Duodenal mucosa (tissue), 2 donors: ENCODE results near the gene COMP.
"Not testable (repeated sequence)": the region's sequence is repeated elsewhere in the genome, so short reads cannot be mapped to it uniquely, and the experiment has no call there.

ENCODE experiments used
- H3K27ac ChIP-seq: one replicate; pipeline ENCODE4 v1.7.0; 2013; ENCODE audit warnings: low read depth, low read length
- H3K27me3 ChIP-seq, 2 donors: one replicate each; pipeline ENCODE4 v1.7.0; 2013; ENCODE audit warnings: low read length in 2 of 2, control low read depth in 1 of 2; ENCODE audit not compliant: insufficient read depth in 2 of 2, control insufficient read depth in 1 of 2
- H3K36me3 ChIP-seq, 2 donors: one replicate each; pipeline ENCODE4 v1.7.0; 2013; ENCODE audit warnings: low read length in 2 of 2, control low read depth in 1 of 2; ENCODE audit not compliant: insufficient read depth in 2 of 2, control insufficient read depth in 1 of 2
- H3K4me1 ChIP-seq, 2 donors: one replicate each; pipeline ENCODE4 v1.7.0; 2013; ENCODE audit warnings: low read length in 2 of 2, control low read depth in 1 of 2; ENCODE audit not compliant: insufficient read depth in 2 of 2, control insufficient read depth in 1 of 2
- H3K4me3 ChIP-seq, 2 donors: one replicate each; pipeline ENCODE4 v1.7.0; 2013; ENCODE audit warnings: low read length in 2 of 2, low read depth in 1 of 2
- H3K9ac ChIP-seq, 2 donors: one replicate each; pipeline ENCODE4 v1.7.0; 2013; ENCODE audit warnings: low read length in 2 of 2, low read depth in 1 of 2
- H3K9me3 ChIP-seq, 2 donors: one replicate each; pipeline ENCODE4 v1.7.0; 2013; ENCODE audit warnings: low read length in 2 of 2, control low read depth in 1 of 2; ENCODE audit not compliant: control insufficient read depth in 1 of 2

The COMP gene

GRCh38 chr19:18737337-18737953 lies 53.7 kb downstream of the COMP start:
- Histone ChIP-seq H3K4me1 (peaks cover 35 to 43% of the 10 kb centered on the region in 2 donors), H3K27me3 (no peaks in the 10 kb centered on the region), H3K36me3 (no peaks in the 10 kb centered on the region), H3K4me3 (no peak overlapping the region), H3K9me3 (no peaks in the 10 kb centered on the region), H3K27ac (no peak overlapping the region), H3K9ac (no peak overlapping the region)

DNA sequence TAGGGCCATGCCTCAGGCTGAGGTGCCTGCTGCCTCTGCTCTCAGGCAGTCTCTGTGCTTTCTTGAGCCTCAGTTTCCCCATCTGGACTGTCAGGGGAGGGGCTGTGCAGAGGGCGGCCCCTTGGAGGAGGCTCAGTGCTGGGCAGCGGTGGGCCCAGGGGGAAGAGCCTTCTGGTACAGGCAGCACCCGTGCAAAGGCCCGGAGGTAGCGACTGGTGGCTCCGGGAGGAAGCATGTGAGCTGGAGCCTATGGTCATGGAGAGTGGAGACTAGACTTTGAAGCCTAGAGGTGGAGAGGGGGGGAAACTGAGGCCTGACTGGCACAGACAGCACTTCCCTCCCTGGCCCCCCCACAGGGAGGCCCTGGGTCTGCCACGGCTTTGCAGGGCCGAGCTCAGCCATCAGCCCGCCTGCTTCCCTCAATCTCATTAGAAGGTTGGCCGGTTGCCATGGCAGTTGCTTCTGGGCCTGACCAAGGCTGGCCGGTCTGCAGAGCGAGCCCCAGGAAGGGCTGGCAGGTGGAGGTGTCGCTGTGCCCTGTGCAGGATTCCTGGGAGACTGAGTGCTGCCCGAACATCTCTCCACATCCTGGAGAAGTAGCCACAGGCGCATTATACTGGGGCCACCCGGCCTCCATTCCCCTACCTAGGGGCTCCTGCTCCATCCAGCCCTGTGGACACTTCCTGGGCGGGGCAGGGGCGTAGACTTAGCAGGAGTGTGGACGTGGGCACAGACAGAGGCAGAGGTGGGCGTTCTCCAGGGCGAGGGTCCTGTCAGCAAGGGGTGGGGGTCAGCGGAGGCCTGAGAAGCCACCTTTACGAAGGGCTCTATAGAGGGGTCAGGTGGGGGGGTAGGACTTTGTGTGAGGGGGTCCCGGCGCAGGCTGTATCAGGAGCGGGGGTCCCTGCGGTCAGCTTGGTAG lies 54.4 kb downstream of the COMP start:
- Histone ChIP-seq H3K36me3 (no peaks in the 10 kb centered on the region), H3K27ac (no peak overlapping the region), H3K4me1 (peaks cover 33 to 43% of the 10 kb centered on the region in 2 donors), H3K27me3 (no peaks in the 10 kb centered on the region), H3K4me3 (no peak overlapping the region), H3K9ac (no peak overlapping the region), H3K9me3 (no peaks in the 10 kb centered on the region)

DNA sequence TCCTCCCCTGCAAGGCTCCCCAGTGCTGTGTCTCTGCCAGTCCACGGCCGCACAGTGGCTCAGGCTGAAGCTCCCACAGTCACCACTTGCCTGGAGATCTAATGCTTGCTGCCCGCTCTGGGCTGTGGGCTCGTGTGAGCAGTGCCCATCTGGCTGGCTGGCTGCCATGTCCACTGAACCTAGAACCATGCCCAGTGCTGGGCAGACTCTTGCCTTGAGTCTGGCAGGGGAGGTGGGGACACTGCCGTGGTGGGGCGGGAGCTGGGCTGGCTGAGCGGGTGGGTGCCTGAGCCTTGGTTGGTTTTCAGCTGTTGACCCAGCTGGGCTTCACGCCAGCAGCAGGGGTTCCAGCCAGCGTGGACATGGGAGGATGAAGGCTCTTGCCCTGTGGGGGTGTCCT lies 55.4 kb downstream of the COMP start:
- no peaks in the 10 kb centered on the region for H3K9me3 ChIP-seq
- peaks cover 32 to 41% of the 10 kb centered on the region in 2 donors for H3K4me1 ChIP-seq
- H3K36me3 ChIP-seq = no peaks in the 10 kb centered on the region
- H3K27me3 ChIP-seq = no peaks in the 10 kb centered on the region
- no peak overlapping the region for H3K4me3 ChIP-seq
- H3K27ac ChIP-seq = no peak overlapping the region
- no peak overlapping the region for H3K9ac ChIP-seq

- no peak overlapping the region for H3K4me3 ChIP-seq
- H3K4me1 ChIP-seq = peaks cover 31 to 37% of the 10 kb centered on the region in 2 donors
- H3K9ac ChIP-seq = no peak overlapping the region
Observed at GRCh38 chr19:18735324-18735723, 55.8 kb downstream of the COMP start.

DNA sequence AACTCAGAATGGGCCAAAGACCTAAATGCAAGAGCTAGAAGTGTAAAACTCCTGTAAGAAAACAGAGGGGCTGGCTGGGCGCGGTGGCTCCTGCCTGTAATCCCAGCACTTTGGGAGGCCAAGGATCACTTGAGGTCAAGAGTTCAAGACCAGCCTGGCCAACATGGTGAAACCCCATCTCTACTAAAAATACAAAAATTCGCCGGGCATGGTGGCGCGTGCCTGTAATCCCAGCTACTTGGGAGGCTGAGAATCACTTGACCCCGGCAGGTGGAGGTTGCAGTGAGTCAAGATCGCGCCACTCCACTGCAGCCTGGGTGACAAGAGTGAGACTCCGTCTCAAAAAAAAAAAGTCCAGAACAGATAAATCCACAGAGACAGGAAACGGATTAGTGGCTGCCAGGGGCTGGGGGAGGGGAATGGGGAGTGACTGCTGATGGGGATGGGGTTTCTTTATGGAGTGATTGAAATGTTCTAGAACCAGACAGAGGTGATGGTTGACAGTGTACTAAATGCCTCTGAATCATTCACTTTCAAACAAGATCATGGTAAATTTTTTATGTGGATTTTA lies 57.3 kb downstream of the COMP start:
- not testable (repeated sequence) for H3K4me3 ChIP-seq, H3K36me3 ChIP-seq, H3K9me3 ChIP-seq, H3K27me3 ChIP-seq, H3K27ac ChIP-seq, H3K9ac ChIP-seq
- H3K4me1 ChIP-seq = peaks cover 23 to 26% of the 10 kb centered on the region in 2 donors

More at GRCh38 chr19:18735324-18735723, 55.8 kb downstream of the COMP start:
- Histone ChIP-seq H3K27ac (no peak overlapping the region), H3K27me3 (no peaks in the 10 kb centered on the region), H3K9me3 (no peaks in the 10 kb centered on the region), H3K36me3 (no peaks in the 10 kb centered on the region)

GRCh38 chr19:18733196-18733647 lies 57.9 kb downstream of the COMP start:
- Histone ChIP-seq H3K4me3 (no peak overlapping the region), H3K36me3 (no peaks in the 10 kb centered on the region), H3K27me3 (no peaks in the 10 kb centered on the region), H3K27ac (no peak overlapping the region), H3K9me3 (no peaks in the 10 kb centered on the region), H3K4me1 (peaks cover 23 to 26% of the 10 kb centered on the region in 2 donors), H3K9ac (no peak overlapping the region)
